ENCODE results near the gene STAB1. TPM values are rescaled to one million over a fixed set of nuclear protein-coding genes. Genes with fewer than 3 reads are reported as not detected.
A peak's percentile ranks its signal among the peaks of the same experiment; 100 is the strongest.

STAB1 gene
- total RNA-seq, 3 donors from 2014 or later: 47.7 to 149 (median 55.4) TPM

GRCh38 chr3:52477796-52478095 lies 17.4 kb upstream of the STAB1 start:
- no peak for DNase-seq (ENCODE audit: low spot score in 2 of 2)
- H3K36me3 ChIP-seq: peaks cover 27% of the 10 kb centered on the region
- TF ChIP-seq CTCF (IDR thresholded peaks at IDR 0.05) (no peak), POLR2AphosphoS5 (IDR thresholded peaks at IDR 0.05) (no peak)
- no peaks in the 10 kb centered on the region for H3K27me3 ChIP-seq
- H3K9me3 ChIP-seq: no peaks in the 10 kb centered on the region
- intact Hi-C loops (cut with DNase I; ENCODE audit: low total_unique reads): loop anchor here (10.0 kb wide), 1 partner anchor 57 kb away; the partner anchor contains the start of genes NT5DC2 and UQCC5
- H3K27ac ChIP-seq: no peak overlapping the region
- no peak overlapping the region for H3K4me3 ChIP-seq
- no peaks in the 10 kb centered on the region for H3K4me1 ChIP-seq

- DNase-seq (ENCODE audit: low spot score in 2 of 2): no peak
- Histone ChIP-seq H3K36me3 (peaks cover 27% of the 10 kb centered on the region), H3K9me3 (no peaks in the 10 kb centered on the region), H3K27ac (peak overlapping the region in 1 of 2 donors; percentile 66), H3K4me1 (peaks cover 0 to 5% of the 10 kb centered on the region in 2 donors), H3K27me3 (no peaks in the 10 kb centered on the region), H3K4me3 (no peak overlapping the region)
- TF ChIP-seq CTCF (IDR thresholded peaks at IDR 0.05) (no peak), POLR2A (IDR thresholded peaks at IDR 0.05) (no peak), POLR2AphosphoS5 (IDR thresholded peaks at IDR 0.05) (no peak)
- intact Hi-C loops (cut with DNase I; ENCODE audit: low total_unique reads): loop anchor here (10.0 kb wide), 1 partner anchor 56 kb away; the partner anchor contains the start of genes NT5DC2 and UQCC5
Observed at GRCh38 chr3:52479037-52479876, 15.9 kb upstream of the STAB1 start.

- H3K9me3 ChIP-seq: no peaks in the 10 kb centered on the region
- H3K27me3 ChIP-seq: no peaks in the 10 kb centered on the region
- H3K27ac ChIP-seq: peak overlapping the region; percentile 11 to 66
- intact Hi-C loops (cut with DNase I; ENCODE audit: low total_unique reads): loop anchor here (10.0 kb wide), 1 partner anchor 55 kb away; the partner anchor contains the start of genes NT5DC2 and UQCC5
- H3K36me3 ChIP-seq: peaks cover 27% of the 10 kb centered on the region
- H3K4me3 ChIP-seq: no peak overlapping the region
- TF ChIP-seq POLR2A (IDR thresholded peaks at IDR 0.05): no peak
- no peak for TF ChIP-seq CTCF (IDR thresholded peaks at IDR 0.05)
- no peak for TF ChIP-seq POLR2AphosphoS5 (IDR thresholded peaks at IDR 0.05)
- H3K4me1 ChIP-seq: peaks cover 4 to 10% of the 10 kb centered on the region in 2 donors
- DNase-seq (ENCODE audit: low spot score in 2 of 2): no peak
Observed at GRCh38 chr3:52479877-52480575, 15.1 kb upstream of the STAB1 start.

GRCh38 chr3:52480768-52481715 lies 14.1 kb upstream of the STAB1 start:
- peak overlapping the region in 1 of 2 donors; percentile 66 for H3K27ac ChIP-seq
- TF ChIP-seq POLR2AphosphoS5 (IDR thresholded peaks at IDR 0.05): no peak
- TF ChIP-seq POLR2A (IDR thresholded peaks at IDR 0.05): no peak
- TF ChIP-seq CTCF (IDR thresholded peaks at IDR 0.05): no peak
- H3K36me3 ChIP-seq: peaks cover 27% of the 10 kb centered on the region
- peaks cover 5 to 13% of the 10 kb centered on the region in 2 donors for H3K4me1 ChIP-seq
- H3K4me3 ChIP-seq: no peak overlapping the region
- intact Hi-C loops (cut with DNase I; ENCODE audit: low total_unique reads): no loop called here
- no peaks in the 10 kb centered on the region for H3K27me3 ChIP-seq
- DNase-seq (ENCODE audit: low spot score in 2 of 2): no peak
- no peaks in the 10 kb centered on the region for H3K9me3 ChIP-seq

All from breast epithelium (tissue), 4 donors.